ENCODE measurements around the gene ULBP3. TPM values are rescaled to one million over a fixed set of nuclear protein-coding genes. Genes with fewer than 3 reads are reported as not detected.

The ULBP3 gene
- total RNA-seq, 2 experiments from 2014 or later = 0.47 to 0.77 TPM

DNA sequence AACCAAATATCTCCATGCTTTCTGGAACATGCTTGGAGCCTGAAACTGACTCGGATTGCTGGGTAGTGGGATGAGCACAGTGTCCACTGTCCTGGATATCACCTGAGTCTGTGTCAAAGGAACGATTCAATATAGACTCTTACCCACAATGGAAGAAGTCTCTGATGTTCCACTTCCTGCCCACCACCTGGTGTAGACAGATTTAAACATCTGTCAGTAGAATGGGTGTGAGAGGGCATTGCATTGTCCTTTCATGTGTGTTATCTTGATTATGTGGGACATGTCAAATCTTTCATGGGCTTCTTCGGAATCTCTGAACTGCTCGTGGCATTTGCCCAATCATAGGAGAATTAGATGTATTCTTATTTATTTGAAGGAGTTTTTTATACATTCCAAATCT lies 20.8 kb downstream of the ULBP3 start:
- CTCF ChIA-PET = no interaction called here
- H3K27me3 Mint-ChIP-seq = peaks cover 42% of the 10 kb centered on the region
- no peak overlapping the region for H3K27ac Mint-ChIP-seq

DNA sequence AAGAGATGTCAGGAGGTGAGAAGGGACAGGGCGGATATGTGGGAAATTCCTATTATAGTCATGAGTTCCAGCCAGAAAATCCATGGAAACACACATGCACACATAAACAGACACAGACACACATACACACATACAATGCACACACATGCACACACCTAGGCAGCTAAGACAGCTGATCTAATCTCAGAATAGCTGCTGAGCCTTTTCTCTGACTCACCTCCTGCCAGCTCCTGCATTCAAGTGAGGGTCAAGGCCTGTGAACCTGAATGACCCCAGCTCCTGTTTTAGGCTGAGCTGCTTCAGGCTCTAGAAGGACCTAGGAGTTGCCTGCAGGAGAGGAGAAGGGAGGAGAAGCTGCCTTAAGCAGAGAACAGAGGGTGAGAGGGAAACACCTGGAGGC lies 22.0 kb downstream of the ULBP3 start:
- intact Hi-C loops (cut with micrococcal nuclease) = no loop called here
- ATAC-seq = no peak
- CTCF ChIA-PET = interaction anchor here (1.6 kb wide), 1 partner anchor 8 kb away, joined by 4 read pairs; no protein-coding TSS in a partner anchor
- no peaks in the 10 kb centered on the region for H3K4me1 Mint-ChIP-seq (ENCODE audit: low read depth)
- no peak for DNase-seq
- H3K9me3 Mint-ChIP-seq = no peaks in the 10 kb centered on the region
- no peak overlapping the region for H3K27ac Mint-ChIP-seq
- POLR2A ChIA-PET = no interaction called here
- no peaks in the 10 kb centered on the region for H3K36me3 Mint-ChIP-seq (ENCODE audit: low read depth)
- TF ChIP-seq, protein P1, sequence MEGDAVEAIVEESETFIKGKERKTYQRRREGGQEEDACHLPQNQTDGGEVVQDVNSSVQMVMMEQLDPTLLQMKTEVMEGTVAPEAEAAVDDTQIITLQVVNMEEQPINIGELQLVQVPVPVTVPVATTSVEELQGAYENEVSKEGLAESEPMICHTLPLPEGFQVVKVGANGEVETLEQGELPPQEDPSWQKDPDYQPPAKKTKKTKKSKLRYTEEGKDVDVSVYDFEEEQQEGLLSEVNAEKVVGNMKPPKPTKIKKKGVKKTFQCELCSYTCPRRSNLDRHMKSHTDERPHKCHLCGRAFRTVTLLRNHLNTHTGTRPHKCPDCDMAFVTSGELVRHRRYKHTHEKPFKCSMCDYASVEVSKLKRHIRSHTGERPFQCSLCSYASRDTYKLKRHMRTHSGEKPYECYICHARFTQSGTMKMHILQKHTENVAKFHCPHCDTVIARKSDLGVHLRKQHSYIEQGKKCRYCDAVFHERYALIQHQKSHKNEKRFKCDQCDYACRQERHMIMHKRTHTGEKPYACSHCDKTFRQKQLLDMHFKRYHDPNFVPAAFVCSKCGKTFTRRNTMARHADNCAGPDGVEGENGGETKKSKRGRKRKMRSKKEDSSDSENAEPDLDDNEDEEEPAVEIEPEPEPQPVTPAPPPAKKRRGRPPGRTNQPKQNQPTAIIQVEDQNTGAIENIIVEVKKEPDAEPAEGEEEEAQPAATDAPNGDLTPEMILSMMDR (IDR thresholded peaks at IDR 0.05) = no peak
- no peak overlapping the region for H3K4me3 Mint-ChIP-seq
- peaks cover 37% of the 10 kb centered on the region for H3K27me3 Mint-ChIP-seq

More for the DNA sequence above, 20.8 kb downstream of the ULBP3 start:
- DNase-seq (no peak), ATAC-seq (no peak)
- TF ChIP-seq, protein P1 (IDR thresholded peaks at IDR 0.05) = no peak
- no peaks in the 10 kb centered on the region for H3K9me3 Mint-ChIP-seq
- POLR2A ChIA-PET = no interaction called here
- H3K4me3 Mint-ChIP-seq = no peak overlapping the region
- H3K4me1 Mint-ChIP-seq (ENCODE audit: low read depth) = no peaks in the 10 kb centered on the region
- intact Hi-C loops (cut with micrococcal nuclease) = no loop called here
- H3K36me3 Mint-ChIP-seq (ENCODE audit: low read depth) = no peaks in the 10 kb centered on the region

DNA sequence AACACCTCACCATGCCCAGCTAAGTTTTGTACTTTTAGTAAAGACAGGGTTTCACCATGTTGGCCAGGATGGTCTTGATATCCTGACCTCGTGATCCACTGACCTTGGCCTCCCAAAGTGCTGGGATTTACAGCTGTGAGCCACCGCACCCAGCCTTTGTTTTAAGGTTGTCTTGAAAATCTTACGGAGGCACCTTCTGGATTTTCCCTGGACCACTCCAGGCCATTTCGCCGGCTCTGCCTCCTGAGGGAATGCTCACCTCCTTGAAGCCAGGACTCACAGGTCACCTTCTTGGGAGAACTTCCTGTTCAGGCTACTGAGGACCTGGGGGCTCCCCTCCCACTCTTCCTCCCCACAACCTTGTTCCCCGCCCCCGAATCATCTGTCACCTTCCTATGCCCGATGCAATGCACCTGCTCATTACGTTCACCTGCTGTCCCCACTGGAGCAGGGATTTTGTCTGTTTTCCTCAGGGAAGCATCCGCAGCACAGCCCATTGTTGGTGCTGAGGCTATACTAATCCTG lies 24.2 kb downstream of the ULBP3 start:
- H3K9me3 Mint-ChIP-seq = no peaks in the 10 kb centered on the region
- CTCF ChIA-PET = no interaction called here
- H3K27ac Mint-ChIP-seq = no peak overlapping the region
- H3K36me3 Mint-ChIP-seq (ENCODE audit: low read depth) = no peaks in the 10 kb centered on the region
- POLR2A ChIA-PET = no interaction called here
- no peaks in the 10 kb centered on the region for H3K4me1 Mint-ChIP-seq (ENCODE audit: low read depth)
- no peak for DNase-seq
- peaks cover 36% of the 10 kb centered on the region for H3K27me3 Mint-ChIP-seq
- TF ChIP-seq, protein P1 (IDR thresholded peaks at IDR 0.05) = no peak
- no peak overlapping the region for H3K4me3 Mint-ChIP-seq
- intact Hi-C loops (cut with micrococcal nuclease) = no loop called here
- no peak for ATAC-seq

DNA sequence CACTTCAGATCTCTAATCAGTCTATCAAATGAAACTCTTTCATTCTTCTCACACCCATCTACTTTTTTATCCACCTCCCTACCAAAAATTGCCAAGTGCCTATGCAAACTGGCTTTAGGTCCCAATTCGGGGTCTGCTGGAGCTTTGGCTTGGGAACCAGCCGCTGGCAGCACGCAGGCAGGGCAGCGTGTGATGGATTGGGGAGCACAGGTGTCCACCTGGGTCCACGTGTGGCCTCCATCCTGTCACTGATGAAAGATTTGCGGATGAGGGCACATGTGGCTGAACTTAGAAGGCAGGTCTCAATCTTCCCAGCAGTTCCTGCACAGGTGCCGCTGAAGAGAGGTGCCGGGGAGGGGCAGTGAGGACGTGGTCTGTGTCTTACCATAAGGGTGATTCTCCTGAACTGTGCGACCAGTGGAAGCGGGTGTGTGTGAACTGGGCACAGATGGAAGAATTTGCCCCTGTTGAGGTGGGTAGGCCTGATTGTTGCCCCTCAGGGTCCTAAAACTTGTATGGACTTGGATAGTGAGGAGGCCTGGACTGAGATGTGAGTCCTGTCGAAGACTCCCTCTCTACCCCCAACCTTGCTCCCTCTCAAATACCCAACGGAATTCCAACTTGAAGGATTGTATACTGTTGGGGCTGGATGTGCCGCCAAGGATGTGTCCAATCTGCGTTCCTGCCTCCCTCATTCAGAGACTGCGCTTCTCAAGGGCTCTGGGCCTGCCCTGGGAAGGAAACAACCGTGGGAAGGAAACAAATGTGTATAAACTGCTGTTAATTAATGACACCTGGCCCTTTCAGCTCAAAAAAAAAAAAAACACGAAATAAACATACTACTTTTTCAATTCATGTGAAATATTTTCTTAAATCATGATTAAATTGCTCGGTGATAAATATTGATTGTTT lies 25.2 kb downstream of the ULBP3 start:
- Mint-ChIP-seq H3K27ac (no peak overlapping the region), H3K9me3 (no peaks in the 10 kb centered on the region), H3K27me3 (peaks cover 45% of the 10 kb centered on the region), H3K36me3 (ENCODE audit: low read depth) (no peaks in the 10 kb centered on the region), H3K4me1 (ENCODE audit: low read depth) (no peaks in the 10 kb centered on the region), H3K4me3 (no peak overlapping the region)
- intact Hi-C loops (cut with micrococcal nuclease) = no loop called here
- CTCF ChIA-PET = interaction anchor here (1.3 kb wide), 1 partner anchor 114 kb away, joined by 3 read pairs; no protein-coding TSS in a partner anchor
- no peak for DNase-seq
- POLR2A ChIA-PET = no interaction called here
- TF ChIP-seq, protein P1 (IDR thresholded peaks at IDR 0.05) = no peak
- ATAC-seq = no peak

DNA sequence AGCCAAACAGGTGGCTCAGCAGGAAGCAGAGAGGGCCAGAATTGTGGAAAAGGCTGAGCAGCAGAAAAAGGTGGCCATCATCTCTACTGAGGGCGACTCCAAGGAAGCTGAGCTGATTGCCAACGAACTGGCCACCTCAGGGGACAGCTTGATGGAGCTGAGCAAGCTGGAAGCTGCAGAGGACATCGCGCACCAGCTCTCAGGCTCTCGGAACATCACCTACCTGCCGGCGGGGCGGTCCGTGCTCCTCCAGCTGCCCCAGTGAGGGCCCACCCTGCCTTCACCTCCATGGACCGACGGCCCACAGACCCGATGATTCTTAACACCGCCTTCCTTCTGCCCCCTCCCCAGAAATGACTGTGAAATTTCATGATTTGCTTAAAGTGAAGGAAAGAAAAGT lies 25.8 kb downstream of the ULBP3 start:
- H3K27me3 Mint-ChIP-seq = peaks cover 49% of the 10 kb centered on the region
- H3K27ac Mint-ChIP-seq = no peak overlapping the region
- H3K36me3 Mint-ChIP-seq (ENCODE audit: low read depth) = no peaks in the 10 kb centered on the region
- CTCF ChIA-PET = interaction anchor here (1.3 kb wide), 1 partner anchor 114 kb away, joined by 3 read pairs; no protein-coding TSS in a partner anchor
- POLR2A ChIA-PET = no interaction called here
- no peak overlapping the region for H3K4me3 Mint-ChIP-seq
- TF ChIP-seq, protein P1 (IDR thresholded peaks at IDR 0.05) = no peak
- peaks cover 4% of the 10 kb centered on the region for H3K4me1 Mint-ChIP-seq (ENCODE audit: low read depth)
- H3K9me3 Mint-ChIP-seq = no peaks in the 10 kb centered on the region
- no peak for DNase-seq
- no peak for ATAC-seq
- intact Hi-C loops (cut with micrococcal nuclease) = no loop called here
